ENCODE measurements around the gene ACER1. TPM values are rescaled to one million over a fixed set of nuclear protein-coding genes. Genes with fewer than 3 reads are reported as not detected.

Gene ACER1
- polyA plus RNA-seq, 1 donor (not counting 4 experiments of a cell fraction or from before 2014, with no cell fraction given), result 0.38 TPM

DNA sequence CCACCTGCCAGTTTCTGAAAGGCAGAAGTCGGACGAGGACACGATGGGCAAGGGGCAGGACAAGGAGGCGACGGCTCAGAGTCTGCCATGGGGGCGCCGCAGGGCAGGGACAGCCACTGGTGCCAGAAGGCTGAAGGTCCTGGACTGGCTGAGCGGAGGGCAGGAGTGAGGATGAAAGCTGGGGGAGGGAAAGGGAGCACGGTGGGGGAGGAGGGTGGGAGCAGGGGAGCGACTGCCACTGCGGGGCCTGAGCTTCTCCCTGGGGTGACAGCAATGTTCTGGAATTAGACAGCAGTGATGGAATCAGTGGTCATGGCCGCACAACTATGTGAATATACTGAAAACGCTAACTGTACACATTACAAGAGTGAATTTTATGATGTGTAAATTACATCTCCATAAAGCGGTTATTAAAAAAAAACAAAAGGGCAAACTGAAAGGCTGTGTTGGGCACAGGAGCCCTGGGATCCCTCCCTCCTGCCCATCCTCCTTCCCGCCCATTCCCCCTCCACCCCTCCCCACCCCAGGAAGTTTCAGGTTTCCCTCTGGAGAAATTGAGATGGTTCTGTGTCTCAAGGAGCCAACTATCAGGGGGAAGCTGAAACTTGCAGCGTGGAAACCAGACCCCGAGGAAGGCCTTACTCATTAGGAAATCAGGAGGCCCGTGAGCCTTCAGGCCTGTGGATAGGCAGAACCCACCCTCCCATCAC, 69.5 kb downstream of the ACER1 start:
- Histone ChIP-seq H3K4me2 (ENCODE audit: control insufficient read depth, extremely low read depth, insufficient read depth, low read depth, low read length) (no peak overlapping the region), H3K9ac (ENCODE audit: control insufficient read depth, extremely low read depth, insufficient read depth, low read length) (no peak overlapping the region), H3K27ac (ENCODE audit: control insufficient read depth, insufficient read depth, low read length) (no peak overlapping the region), H3K9me1 (ENCODE audit: control insufficient read depth, extremely low read depth, insufficient read depth, low read length) (no peaks in the 10 kb centered on the region), H3K4me1 (ENCODE audit: control insufficient read depth, extremely low read depth, insufficient read depth, low read length) (peaks cover 3% of the 10 kb centered on the region), H3K36me3 (ENCODE audit: control insufficient read depth in 2 of 2, extremely low read depth in 1 of 2, insufficient read depth in 2 of 2, low read length in 2 of 2) (peaks cover 24 to 26% of the 10 kb centered on the region in 2 experiments), H4K20me1 (ENCODE audit: control insufficient read depth, extremely low read depth, insufficient read depth, low read length) (peaks cover 2% of the 10 kb centered on the region), H2AFZ (ENCODE audit: control insufficient read depth, low read length) (no peak overlapping the region), H3K4me3 (ENCODE audit: control insufficient read depth in 2 of 3, extremely low read depth in 1 of 3, insufficient read depth in 2 of 3, low read depth in 1 of 3, low read length in 3 of 3) (no peak overlapping the region), H3K27me3 (ENCODE audit: control insufficient read depth, extremely low read depth, insufficient read depth, low read length) (no peaks in the 10 kb centered on the region), H3K9me3 (ENCODE audit: control insufficient read depth, low read depth, low read length) (no peaks in the 10 kb centered on the region), H3K79me2 (ENCODE audit: control insufficient read depth, insufficient read depth, low read length) (peaks cover 47% of the 10 kb centered on the region)
- dilution Hi-C loops (cut with MboI; ENCODE audit: extremely low pct_ligation_motif_present, low sequenced_read_pairs), result no loop called here
- DNase-seq (ENCODE audit: low read depth, low spot score), result no peak
- FAIRE-seq, result no peak
- TF ChIP-seq EZH2 (IDR thresholded peaks at IDR 0.05; ENCODE audit: low read length), result no peak
- TF ChIP-seq, protein P1, sequence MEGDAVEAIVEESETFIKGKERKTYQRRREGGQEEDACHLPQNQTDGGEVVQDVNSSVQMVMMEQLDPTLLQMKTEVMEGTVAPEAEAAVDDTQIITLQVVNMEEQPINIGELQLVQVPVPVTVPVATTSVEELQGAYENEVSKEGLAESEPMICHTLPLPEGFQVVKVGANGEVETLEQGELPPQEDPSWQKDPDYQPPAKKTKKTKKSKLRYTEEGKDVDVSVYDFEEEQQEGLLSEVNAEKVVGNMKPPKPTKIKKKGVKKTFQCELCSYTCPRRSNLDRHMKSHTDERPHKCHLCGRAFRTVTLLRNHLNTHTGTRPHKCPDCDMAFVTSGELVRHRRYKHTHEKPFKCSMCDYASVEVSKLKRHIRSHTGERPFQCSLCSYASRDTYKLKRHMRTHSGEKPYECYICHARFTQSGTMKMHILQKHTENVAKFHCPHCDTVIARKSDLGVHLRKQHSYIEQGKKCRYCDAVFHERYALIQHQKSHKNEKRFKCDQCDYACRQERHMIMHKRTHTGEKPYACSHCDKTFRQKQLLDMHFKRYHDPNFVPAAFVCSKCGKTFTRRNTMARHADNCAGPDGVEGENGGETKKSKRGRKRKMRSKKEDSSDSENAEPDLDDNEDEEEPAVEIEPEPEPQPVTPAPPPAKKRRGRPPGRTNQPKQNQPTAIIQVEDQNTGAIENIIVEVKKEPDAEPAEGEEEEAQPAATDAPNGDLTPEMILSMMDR (optimal IDR thresholded peaks at IDR 0.05 in 1 of 3, IDR thresholded peaks at IDR 0.05 in 1 of 3, conservative IDR thresholded peaks at IDR 0.05 in 1 of 3; ENCODE audit: extremely low read depth in 1 of 3, insufficient read depth in 2 of 3, low read length in 3 of 3), result no peak

DNA sequence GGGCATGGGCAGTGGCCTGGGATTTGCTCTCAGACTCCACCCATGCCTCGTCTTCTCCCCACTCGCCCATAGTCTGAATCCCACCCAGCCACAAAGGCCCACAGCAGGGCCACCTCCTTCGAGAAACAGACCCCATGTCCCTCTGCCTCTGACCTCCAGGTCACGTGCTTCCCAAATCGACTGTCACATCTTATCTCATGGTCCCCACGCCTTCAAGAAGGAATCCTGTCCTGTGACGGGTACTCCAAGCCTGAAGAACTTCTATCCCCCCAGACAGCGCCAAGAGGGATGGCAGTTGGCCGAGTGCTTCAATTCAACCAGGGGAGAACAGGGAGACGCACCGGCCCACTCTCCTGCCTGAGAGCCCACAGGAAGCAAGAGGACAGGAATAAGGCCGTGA, 70.1 kb downstream of the ACER1 start:
- Histone ChIP-seq H3K79me2 (ENCODE audit: control insufficient read depth, insufficient read depth, low read length) (peaks cover 50% of the 10 kb centered on the region), H3K4me3 (ENCODE audit: control insufficient read depth in 2 of 3, extremely low read depth in 1 of 3, insufficient read depth in 2 of 3, low read depth in 1 of 3, low read length in 3 of 3) (no peak overlapping the region), H3K36me3 (ENCODE audit: control insufficient read depth in 2 of 2, extremely low read depth in 1 of 2, insufficient read depth in 2 of 2, low read length in 2 of 2) (peaks cover 24 to 29% of the 10 kb centered on the region in 2 experiments), H3K4me1 (ENCODE audit: control insufficient read depth, extremely low read depth, insufficient read depth, low read length) (no peaks in the 10 kb centered on the region), H3K27me3 (ENCODE audit: control insufficient read depth, extremely low read depth, insufficient read depth, low read length) (no peaks in the 10 kb centered on the region), H3K27ac (ENCODE audit: control insufficient read depth, insufficient read depth, low read length) (no peak overlapping the region), H3K9ac (ENCODE audit: control insufficient read depth, extremely low read depth, insufficient read depth, low read length) (no peak overlapping the region), H4K20me1 (ENCODE audit: control insufficient read depth, extremely low read depth, insufficient read depth, low read length) (no peaks in the 10 kb centered on the region), H3K9me3 (ENCODE audit: control insufficient read depth, low read depth, low read length) (no peaks in the 10 kb centered on the region), H3K4me2 (ENCODE audit: control insufficient read depth, extremely low read depth, insufficient read depth, low read depth, low read length) (no peak overlapping the region), H2AFZ (ENCODE audit: control insufficient read depth, low read length) (no peak overlapping the region), H3K9me1 (ENCODE audit: control insufficient read depth, extremely low read depth, insufficient read depth, low read length) (no peaks in the 10 kb centered on the region)
- DNase-seq (ENCODE audit: low read depth, low spot score) (no peak), FAIRE-seq (no peak)
- dilution Hi-C loops (cut with MboI; ENCODE audit: extremely low pct_ligation_motif_present, low sequenced_read_pairs), result no loop called here
- TF ChIP-seq, protein P1 (optimal IDR thresholded peaks at IDR 0.05 in 1 of 3, IDR thresholded peaks at IDR 0.05 in 1 of 3, conservative IDR thresholded peaks at IDR 0.05 in 1 of 3; ENCODE audit: extremely low read depth in 1 of 3, insufficient read depth in 2 of 3, low read length in 3 of 3), result no peak
- no peak for TF ChIP-seq EZH2 (IDR thresholded peaks at IDR 0.05; ENCODE audit: low read length)

Measured in keratinocyte (primary cell).